ENCODE data around the gene RASAL2.

DNA sequence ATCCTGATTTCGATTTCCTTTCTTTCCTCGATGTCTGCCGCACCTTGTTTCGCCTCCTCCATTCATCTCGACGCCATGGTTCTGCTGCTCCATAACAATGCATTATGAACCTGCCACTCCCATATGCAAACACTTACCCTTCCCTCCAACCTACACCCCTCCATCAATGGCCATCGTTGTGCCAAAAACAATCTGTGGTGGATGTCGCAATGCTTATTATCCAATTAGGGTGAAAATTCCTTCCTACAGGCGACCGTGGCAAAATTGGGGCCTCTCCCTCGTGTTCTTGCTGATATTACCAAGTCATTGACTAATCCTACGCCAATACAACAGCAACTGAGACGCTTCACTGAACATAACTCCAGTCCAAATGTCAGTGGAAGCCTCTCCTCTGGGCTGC, 362.6 kb downstream of the RASAL2 start:
- TF ChIP-seq, protein P1, sequence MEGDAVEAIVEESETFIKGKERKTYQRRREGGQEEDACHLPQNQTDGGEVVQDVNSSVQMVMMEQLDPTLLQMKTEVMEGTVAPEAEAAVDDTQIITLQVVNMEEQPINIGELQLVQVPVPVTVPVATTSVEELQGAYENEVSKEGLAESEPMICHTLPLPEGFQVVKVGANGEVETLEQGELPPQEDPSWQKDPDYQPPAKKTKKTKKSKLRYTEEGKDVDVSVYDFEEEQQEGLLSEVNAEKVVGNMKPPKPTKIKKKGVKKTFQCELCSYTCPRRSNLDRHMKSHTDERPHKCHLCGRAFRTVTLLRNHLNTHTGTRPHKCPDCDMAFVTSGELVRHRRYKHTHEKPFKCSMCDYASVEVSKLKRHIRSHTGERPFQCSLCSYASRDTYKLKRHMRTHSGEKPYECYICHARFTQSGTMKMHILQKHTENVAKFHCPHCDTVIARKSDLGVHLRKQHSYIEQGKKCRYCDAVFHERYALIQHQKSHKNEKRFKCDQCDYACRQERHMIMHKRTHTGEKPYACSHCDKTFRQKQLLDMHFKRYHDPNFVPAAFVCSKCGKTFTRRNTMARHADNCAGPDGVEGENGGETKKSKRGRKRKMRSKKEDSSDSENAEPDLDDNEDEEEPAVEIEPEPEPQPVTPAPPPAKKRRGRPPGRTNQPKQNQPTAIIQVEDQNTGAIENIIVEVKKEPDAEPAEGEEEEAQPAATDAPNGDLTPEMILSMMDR (IDR thresholded peaks at IDR 0.05) = no peak
- no peak for TF ChIP-seq EZH2 (IDR thresholded peaks at IDR 0.05; ENCODE audit: borderline replicate concordance, insufficient read depth, low read depth, low read length, poor library complexity, severe bottlenecking)
